Mammary epithelial cell (primary cell): Measurements from ENCODE around the gene GPC5.

ENCODE experiments used
- EZH2 ChIP-seq: IDR thresholded peaks from 2 replicates; pipeline ENCODE4 v1.6.1; 2012; ENCODE audit warnings: low read length, inconsistent platforms, borderline replicate concordance
- TF ChIP-seq, protein P1 (sequence below), 2 donors: IDR thresholded peaks in 1 of 2; conservative IDR thresholded peaks in 1 of 2; 2 replicates each; pipeline ENCODE4 v1.5.1; 2011 to 2012; ENCODE audit warnings: inconsistent platforms in 2 of 2, low read length in 2 of 2, mild to moderate bottlenecking in 2 of 2, control low read depth in 1 of 2, low read depth in 1 of 2; ENCODE audit not compliant: insufficient read depth in 1 of 2; ENCODE audit errors: extremely low read depth in 1 of 2

- TF ChIP-seq, protein P1, sequence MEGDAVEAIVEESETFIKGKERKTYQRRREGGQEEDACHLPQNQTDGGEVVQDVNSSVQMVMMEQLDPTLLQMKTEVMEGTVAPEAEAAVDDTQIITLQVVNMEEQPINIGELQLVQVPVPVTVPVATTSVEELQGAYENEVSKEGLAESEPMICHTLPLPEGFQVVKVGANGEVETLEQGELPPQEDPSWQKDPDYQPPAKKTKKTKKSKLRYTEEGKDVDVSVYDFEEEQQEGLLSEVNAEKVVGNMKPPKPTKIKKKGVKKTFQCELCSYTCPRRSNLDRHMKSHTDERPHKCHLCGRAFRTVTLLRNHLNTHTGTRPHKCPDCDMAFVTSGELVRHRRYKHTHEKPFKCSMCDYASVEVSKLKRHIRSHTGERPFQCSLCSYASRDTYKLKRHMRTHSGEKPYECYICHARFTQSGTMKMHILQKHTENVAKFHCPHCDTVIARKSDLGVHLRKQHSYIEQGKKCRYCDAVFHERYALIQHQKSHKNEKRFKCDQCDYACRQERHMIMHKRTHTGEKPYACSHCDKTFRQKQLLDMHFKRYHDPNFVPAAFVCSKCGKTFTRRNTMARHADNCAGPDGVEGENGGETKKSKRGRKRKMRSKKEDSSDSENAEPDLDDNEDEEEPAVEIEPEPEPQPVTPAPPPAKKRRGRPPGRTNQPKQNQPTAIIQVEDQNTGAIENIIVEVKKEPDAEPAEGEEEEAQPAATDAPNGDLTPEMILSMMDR (conservative IDR thresholded peaks at IDR 0.05 in 1 of 2, IDR thresholded peaks at IDR 0.05 in 1 of 2; ENCODE audit: extremely low read depth in 1 of 2, insufficient read depth in 1 of 2, low read depth in 1 of 2, low read length in 2 of 2), result peak; percentile 39 to 54
- TF ChIP-seq EZH2, result no peak
These were observed 324.0 kb downstream of the GPC5 start for GRCh38 chr13:91722267-91722884.
